Forelimb muscle (tissue), 1 donor: ENCODE data around the gene PTPA. TPM values are rescaled to one million over a fixed set of nuclear protein-coding genes. Genes with fewer than 3 reads are reported as not detected.
"Not testable (repeated sequence)": the region's sequence is repeated elsewhere in the genome, so short reads cannot be mapped to it uniquely, and the experiment has no call there.

ENCODE experiments used
- DNase-seq: peaks from one replicate; pipeline ENCODE4 v3.0.0-alpha.2; 2013; ENCODE audit warnings: low read depth
- polyA plus RNA-seq: library from polyadenylated mRNA; unstranded; fragments of 120-200 nt; gene quantifications from one replicate; pipeline ENCODE4 v1.2.1, GENCODE V29; 2013; ENCODE audit not compliant: insufficient read length

PTPA gene
- polyA plus RNA-seq, 1 donor = 131 TPM

DNA sequence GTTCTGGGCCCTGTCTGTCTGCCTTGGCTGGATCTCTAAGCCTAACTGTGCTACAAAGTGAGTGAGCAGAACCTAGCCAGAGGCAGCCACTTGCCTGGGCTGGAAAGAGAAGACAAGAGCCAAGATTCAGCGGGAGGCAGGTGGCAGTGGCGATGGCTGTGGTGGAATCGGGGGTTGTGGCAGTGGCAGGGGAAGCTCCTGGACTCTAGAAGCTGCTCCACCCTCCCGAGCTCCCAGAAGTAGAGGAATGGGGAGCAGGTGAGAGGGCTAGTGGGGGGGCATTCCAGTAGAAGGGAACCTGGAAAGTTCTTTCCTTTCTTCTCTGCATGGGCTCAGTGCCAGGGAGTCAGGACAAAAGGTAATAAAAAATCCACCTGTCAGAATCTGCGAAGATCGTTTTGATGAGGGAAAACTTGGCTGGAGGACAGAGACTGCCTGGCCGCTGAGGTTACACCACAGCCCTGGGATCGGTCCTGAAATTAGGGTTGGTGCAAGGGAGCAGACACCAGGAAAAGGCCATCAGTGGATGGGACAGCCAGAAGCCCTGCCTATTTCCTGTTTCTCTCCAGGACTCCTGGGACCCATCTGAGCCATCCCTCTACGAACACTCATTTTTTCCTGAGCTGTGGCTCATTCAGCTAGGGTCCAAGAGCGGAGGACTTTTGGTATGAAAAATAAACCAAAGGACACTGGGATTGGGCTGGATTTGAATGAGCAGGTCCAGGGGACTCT lies 2.2 kb upstream of the PTPA start:
- no peak for DNase-seq

DNA sequence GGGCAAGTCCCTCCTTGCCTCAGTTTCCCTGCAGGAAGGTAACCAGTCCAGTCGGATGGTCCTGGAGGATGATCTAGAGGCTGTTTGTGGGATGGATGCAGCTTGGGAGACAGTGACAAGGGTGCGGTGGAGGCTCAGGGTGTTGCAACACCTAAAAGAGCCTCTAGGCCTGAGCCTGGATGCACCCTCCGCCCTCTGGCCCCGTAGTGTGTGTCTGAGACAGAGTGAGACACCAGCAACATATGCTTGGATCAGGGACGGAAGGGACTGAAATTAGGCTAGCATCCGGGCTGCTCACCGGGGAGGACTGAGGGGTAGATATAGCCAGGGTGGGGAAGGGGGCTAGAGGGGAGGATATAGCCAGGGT lies 1.7 kb upstream of the PTPA start:
- DNase-seq = no peak

DNA sequence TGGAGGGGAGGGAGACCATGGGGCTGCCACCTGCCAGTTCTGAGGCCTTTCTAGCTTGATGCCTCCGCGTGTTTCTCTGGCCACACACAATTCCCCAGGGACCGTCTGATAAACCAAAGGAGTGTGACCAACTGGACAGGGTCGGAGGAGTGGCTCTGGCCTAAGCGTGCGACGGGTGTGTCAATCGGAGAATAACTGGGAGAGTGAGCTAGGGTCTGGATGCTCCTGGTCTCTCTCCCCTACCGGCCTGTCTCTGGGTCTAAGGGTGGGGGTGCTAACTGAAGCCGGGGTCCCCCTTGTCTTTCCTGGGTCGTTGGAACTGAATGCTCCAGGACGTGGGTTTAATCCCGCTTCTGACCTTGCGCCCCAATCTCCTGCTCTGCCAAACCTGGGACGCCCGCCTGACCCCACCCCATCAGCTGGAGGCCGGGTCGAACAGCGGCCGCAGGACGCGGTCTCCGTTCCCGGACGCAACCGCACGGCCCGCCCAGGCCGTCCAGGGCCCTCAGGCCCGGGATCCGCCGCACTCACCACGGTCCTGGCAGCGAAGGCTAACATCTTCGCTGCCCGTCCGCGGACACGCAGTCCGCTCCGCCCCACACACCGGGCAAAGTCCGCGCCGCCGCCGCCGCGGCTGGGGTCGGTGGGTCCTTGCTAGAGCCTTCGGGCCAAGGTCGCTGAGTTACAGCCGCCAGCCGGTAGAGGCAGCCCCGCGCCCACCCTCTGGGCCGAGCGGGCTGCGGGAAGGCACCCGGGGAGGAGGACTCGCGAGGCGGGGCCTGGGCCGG lies 1.1 kb upstream of the PTPA start:
- DNase-seq = no peak

DNA sequence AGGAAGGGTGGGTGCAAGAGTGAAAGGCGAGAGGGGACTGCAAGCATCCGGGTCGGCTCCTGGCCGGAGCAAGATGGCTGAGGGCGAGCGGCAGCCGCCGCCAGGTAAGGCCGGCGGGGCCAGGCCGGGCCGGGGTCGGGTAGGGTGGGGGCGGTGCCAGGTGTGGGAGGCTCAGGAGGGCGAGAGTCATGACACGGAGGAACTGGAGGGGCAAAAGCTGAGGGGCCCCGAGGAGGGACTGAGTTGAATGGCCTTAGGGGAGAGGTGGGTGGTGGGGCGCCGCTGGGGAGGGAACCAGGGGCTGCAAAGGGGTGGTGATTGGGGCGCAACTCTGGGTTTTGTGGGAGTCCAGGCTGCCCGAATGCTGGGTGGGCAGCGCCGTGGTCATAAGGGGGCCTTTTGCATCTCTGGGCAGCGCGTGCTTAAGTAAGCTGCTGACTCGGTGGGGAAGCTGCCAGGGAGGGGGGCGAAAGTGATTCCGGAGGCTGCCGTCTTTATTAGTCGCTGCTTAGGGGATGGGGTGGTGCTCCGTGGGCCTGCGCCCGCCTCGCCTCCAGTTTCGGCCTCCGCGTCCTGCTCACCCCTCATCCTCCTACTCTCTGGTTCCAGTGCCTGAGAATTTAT lies 425 bp downstream of the PTPA start:
- DNase-seq = no peak

GRCh38 chr9:129112526-129112925 lies 1.3 kb downstream of the PTPA start:
- DNase-seq = not testable (repeated sequence)

DNA sequence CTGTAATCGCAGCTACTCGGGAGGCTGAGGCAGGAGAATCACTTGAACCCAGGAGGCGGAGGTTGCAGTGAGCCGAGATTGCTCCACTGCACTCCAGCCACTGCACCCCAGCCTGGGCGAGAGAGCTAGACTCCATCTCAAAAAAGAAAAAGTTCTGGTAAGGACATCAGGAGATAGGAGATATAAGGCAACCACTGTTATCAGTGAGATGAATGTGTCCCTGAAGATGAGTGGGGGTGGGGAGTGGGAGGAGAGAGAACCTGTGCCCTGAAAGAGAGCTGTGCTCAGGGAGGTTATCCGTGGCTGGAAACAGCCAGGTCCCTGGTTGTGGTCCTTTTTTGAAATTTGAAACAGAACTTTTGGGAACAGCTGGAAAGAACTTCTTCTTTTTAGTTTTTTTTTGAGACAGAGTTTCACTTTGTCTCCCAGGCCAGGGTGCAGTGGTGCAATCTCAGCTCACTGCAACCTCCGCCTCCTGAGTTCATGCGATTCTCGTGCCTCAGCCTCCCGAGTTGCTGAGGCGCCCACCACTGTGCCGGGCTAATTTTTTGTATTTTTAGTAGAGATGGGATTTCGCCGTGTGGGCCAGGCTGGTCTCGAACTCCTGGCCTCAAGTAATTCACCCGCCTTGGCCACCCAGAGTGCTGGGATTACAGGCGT lies 2.6 kb downstream of the PTPA start:
- DNase-seq = no peak

DNA sequence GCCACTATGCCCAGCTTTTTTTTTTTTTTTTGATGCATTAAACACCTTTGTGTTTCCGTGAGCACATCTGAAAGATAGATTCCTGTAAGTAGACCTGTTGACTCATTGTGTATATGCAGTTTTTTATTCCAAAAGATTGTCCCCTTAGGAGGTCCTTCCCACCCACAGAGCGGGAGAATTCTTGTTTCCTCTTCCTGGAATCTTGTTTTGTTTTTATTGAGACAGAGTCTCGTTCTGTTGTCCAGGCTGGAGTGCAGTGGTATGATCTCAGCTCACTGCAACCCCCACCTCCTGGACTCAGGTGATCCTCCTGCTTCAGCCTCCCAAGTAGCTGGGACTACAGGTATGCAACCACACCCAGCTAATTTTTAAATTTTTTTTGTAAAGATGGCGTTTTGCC lies 7.6 kb downstream of the PTPA start:
- DNase-seq = no peak

- DNase-seq = no peak
Observed at GRCh38 chr9:129121483-129121882, 10.3 kb downstream of the PTPA start.

- no peak for DNase-seq
Observed at GRCh38 chr9:129122133-129122532, 10.9 kb downstream of the PTPA start.

GRCh38 chr9:129122976-129123375 lies 11.8 kb downstream of the PTPA start:
- not testable (repeated sequence) for DNase-seq

DNA sequence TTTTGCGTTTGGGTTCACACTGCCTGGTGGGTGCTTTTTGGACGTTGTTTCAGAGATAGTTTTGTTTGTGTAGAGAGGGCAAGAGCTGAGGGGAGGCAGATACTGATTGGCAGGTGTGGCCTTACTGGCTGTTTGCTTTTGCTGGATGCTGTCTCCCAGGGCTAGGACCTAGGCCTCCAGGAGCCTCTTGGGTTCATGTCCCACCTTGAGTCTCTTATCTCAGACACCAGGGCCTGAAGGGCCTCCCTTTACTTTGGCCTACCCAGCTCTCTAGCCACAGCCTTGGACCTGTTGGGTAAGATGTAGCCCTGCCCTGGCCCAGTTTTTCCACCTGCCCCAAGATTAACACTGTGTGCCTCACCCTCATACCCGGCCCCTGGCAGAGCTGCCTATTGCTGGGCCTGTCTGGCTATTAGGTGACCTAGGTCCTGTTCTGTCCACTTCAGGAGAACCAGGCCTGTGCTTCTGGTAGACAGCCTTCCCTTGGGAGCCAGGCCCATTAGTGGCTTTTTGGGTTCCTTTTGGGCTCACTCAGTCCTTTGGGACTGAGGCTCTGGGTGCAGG lies 13.4 kb downstream of the PTPA start:
- no peak for DNase-seq

DNA sequence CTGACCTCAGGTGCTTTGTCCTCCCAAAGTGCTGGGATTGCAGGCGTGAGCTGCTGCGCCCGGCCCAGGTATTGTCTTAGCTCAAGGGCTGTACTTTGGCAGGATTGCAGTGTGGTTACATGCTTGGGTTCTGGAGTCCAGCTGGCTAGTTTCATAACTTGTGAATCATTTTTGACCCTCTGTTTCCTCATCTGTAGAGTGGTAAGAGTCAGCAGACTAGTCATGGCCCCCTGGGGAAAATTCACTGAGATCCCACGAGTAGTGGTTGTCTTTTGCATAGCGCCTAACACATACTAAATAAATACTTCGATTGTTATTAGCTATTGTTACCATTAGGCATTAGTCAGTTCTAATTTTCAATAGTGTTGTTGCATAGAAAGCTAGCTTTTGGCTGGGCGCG lies 14.3 kb downstream of the PTPA start:
- no peak for DNase-seq

DNA sequence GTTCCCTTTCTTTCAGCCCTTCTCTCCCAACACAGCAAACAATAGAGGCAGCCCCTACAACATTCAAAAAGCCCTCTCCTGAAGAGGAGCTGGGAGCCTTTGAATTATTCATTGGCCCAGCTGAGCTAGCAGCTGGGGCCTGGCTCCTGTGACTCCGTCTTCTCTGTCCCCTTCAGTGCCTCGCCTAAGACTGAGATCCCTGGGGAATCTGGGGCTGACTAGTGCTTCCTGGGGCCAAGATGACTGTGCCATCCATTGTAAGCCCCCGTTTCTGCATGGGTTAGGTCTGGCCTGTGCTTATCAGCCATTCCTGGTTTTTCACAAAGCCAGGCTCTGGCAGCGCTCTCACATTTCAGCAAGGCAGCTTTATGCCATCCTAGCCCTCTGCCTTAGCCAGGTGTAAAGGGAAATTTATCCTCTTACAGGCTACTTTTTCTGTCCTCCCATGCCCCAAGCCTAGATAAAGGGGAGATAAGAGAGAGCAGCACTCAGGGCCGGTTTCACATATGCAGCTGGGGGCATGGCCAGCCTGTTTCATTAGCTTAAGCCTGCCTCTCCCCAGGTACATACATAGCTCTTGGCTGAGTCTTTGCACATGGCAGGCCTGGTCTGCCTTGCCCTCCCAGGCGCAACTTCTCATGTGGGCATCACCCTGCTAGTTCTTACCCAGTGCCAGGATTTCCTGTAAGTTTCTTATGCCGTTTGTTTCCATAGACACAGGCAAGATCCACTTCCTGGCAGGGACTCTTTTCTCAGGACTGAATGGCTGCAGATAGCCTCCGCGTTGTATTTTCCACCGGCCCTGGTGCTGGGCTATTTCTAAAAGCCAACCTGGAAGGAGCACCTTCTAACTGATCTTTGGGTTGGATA lies 15.8 kb downstream of the PTPA start:
- DNase-seq = no peak

- DNase-seq = no peak
Observed at GRCh38 chr9:129128689-129129088, 17.5 kb downstream of the PTPA start.

DNA sequence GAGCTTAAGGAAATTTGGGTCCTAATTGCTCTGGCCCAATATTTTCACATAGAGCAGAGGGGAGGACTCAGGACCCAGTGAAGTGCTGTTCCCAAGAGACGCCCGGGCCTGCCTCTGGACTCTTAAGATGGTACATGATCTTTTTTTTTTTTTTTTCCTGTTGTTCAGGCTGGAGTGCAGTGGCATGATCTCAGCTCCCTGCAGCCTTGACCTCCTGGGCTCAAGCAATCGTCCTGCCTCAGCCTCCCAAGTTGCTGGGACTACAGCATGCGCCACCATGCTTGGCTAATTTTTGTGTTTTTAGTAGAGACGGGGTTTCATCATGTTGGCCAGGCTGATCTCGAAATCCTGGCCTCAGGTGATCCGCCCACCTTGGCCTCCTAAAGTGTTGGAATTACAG lies 19.1 kb downstream of the PTPA start:
- not testable (repeated sequence) for DNase-seq

DNA sequence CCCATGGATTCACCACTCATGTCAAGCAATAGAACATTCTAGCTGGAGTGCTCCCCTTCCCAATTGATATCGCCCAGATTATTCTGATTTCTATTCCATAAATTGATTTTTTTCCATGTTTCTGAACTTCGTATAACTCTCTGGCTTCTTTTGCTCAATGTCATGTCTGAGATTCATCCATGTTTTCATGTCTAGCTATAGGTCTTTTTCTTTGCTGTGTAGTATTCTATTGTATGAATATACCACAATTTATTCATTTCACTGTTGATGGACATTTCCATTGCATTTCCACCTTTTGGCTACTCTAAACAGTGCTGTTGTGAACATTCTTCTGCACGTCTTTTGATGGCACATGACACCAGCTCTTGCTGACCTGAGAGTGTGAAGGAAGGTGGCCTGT lies 19.6 kb downstream of the PTPA start:
- no peak for DNase-seq

DNA sequence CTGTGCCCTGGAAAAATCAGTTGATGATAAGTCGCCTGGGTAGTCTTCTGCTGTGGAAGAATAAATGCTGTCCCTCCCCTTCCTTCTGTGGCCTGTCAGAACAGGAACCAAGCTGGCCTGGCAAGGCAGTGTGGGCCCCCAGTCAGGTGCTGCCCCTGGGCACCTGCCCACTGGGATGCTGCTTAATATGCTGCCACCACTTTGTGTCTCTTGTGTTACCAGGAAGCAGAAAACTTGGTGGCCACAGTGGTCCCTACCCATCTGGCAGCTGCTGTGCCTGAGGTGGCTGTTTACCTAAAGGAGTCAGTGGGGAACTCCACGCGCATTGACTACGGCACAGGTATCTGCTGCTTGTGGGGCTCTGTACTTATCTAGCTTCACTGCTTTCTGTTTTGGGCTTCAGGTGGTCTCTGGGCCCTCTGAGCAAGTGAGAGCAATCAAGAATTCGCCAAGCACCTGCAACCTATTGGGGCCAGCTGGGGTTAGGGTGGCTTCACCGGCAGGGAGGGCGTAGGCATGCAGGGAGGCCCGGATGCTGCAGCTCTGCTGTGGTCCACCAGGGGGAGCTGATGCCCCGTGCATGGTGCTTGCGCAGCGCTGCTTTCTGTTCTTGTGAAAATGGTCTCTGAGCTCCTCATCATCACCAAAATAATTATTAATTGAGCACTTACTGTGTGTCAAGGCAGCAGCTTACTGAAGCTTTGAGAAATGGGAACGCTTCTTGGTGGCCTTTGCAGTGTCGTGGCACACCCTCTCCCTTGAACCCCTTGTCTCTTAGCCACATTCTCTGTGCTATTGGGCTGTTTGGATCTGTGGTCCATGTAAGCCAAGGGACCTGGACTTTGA lies 20.3 kb downstream of the PTPA start:
- DNase-seq = no peak

DNA sequence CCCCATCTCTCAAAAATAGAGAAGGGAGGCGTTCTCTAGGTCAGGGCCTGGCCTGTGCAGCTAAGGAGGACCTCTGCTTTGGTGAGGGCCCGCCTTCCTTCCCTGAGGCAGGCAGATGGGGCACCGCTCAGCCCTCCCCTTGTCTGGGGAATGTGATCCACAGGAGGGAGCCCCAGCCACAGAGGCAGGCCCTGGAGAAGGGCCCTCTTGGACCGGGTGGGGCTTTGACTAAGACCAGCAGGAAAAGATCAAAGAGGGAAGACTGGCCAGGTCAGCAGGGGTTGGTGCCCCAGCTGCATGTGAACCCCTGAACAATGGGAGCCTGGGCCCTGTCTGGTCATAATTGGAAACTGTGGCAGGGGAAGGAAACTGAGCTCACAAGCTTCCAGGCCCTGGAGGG lies 21.9 kb downstream of the PTPA start:
- no peak for DNase-seq

GRCh38 chr9:129135476-129135875 lies 24.3 kb downstream of the PTPA start:
- DNase-seq = no peak

- no peak for DNase-seq
Observed at GRCh38 chr9:129136446-129137035, 25.3 kb downstream of the PTPA start.
